Activated T-cell treated with anti-CD3 and anti-CD28 coated beads, Interleukin-2, amount 50 U/mL, for 72 hours (primary cell): ENCODE measurements around the gene DGCR6. TPM values are rescaled to one million over a fixed set of nuclear protein-coding genes. Genes with fewer than 3 reads are reported as not detected.
"Not testable (repeated sequence)": the region's sequence is repeated elsewhere in the genome, so short reads cannot be mapped to it uniquely, and the experiment has no call there.

Source experiments
- ATAC-seq, 2 donors: fragments of 150-1000 bp; cut with Tn5 transposase; replicated peaks in 1 of 2; 2 replicates each; pipeline ENCODE4 v1.10.0; 2021; ENCODE audit warnings: moderate library complexity in 2 of 2, mild to moderate bottlenecking in 1 of 2
- DNase-seq, 2 donors: peaks; one replicate each; pipeline ENCODE4 v3.0.0; 2021 to 2022; ENCODE audit warnings: mixed read lengths in 1 of 2
- H3K27ac Mint-ChIP-seq: one replicate; pipeline ENCODE4 v1.8.0; 2022; ENCODE audit warnings: mild to moderate bottlenecking, moderate library complexity, mixed read lengths
- H3K27me3 Mint-ChIP-seq: one replicate; pipeline ENCODE4 v1.8.0; 2022; ENCODE audit warnings: low read depth, mixed read lengths
- H3K36me3 Mint-ChIP-seq, 2 donors: one replicate each; pipeline ENCODE4 v1.8.0; 2022; ENCODE audit warnings: mixed read lengths in 2 of 2, mild to moderate bottlenecking in 1 of 2; ENCODE audit not compliant: insufficient read depth in 2 of 2
- H3K4me1 Mint-ChIP-seq: one replicate; pipeline ENCODE4 v1.8.0; 2022; ENCODE audit warnings: low read depth, mixed read lengths
- H3K4me3 Mint-ChIP-seq, 2 donors: one replicate each; pipeline ENCODE4 v1.8.0; 2022; ENCODE audit warnings: mild to moderate bottlenecking in 2 of 2, mixed read lengths in 2 of 2, moderate library complexity in 2 of 2
- H3K9me3 Mint-ChIP-seq, 2 donors: one replicate each; pipeline ENCODE4 v1.8.0; 2022; ENCODE audit warnings: mixed read lengths in 2 of 2
- total RNA-seq, 2 donors: library from RNA; stranded (reverse); gene quantifications; one replicate each; pipeline ENCODE4 v1.2.3, GENCODE V29; 2022

The DGCR6 gene
- total RNA-seq, 2 donors from 2014 or later = 2.5 to 2.9 TPM

DNA sequence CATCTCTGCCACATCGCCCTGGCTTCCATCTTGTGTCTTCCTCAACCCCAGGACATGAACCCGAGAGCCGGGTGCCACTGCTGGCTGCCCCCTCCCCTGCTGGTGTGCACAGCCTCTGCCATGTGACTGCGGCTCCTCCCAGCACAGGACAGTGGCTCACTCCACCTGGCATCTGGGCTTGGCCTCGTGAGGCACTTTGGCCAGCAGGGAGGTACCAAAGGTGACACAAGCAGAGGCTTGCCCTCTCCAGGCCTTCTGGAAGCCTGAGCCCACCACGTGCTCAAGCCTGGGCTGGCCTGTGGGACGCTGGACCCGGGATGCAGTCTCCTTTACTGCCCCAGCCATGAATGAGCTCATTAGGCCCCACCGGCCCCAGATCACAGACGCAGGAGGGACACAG lies 8.4 kb downstream of the DGCR6 start:
- H3K27ac Mint-ChIP-seq, ATAC-seq, H3K27me3 Mint-ChIP-seq, H3K4me3 Mint-ChIP-seq, DNase-seq, H3K36me3 Mint-ChIP-seq, H3K4me1 Mint-ChIP-seq, H3K9me3 Mint-ChIP-seq: not testable (repeated sequence)

DNA sequence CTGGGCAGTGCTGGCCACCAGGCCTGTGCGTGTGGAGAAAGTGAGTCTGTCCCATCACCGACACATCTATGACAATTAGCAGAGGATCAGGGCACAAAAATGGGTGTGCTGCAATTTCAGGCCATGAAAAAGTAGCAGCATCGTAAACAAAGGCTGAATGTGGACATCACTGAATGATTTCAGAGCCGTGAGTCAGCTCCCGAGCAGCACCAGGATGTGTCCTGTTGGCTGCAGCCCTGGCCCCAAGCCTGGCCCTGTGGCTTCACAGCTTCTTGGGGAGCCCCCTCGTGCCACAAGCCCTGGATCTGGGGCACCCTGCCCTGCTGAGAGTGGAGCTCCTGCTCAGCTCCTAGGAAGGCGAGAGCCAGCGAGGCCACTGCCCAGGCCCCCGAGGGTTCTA lies 9.4 kb downstream of the DGCR6 start:
- not testable (repeated sequence) for H3K9me3 Mint-ChIP-seq, ATAC-seq

DNA sequence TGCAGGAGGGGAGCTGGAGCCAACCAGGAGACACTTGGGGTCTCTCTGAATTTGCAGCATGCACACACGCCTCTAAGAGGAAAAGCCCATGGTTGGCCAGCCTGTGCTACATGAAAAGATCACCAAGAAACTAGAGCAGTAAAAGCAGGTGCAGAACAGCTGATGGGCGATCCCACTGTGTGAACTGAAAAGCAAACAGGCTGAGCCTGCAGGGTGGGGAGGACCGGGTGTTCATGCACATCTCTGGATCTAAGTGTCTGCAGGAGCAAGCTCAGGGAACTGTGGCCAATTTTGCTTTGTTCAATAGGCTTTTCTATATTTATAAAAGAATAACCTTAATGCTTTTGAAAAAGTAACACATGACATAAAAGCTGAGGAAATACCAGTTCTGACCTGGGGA lies 11.7 kb downstream of the DGCR6 start:
- H3K36me3 Mint-ChIP-seq, H3K4me1 Mint-ChIP-seq: not testable (repeated sequence)

More for the DNA sequence above, 9.4 kb downstream of the DGCR6 start:
- DNase-seq, H3K4me3 Mint-ChIP-seq, H3K36me3 Mint-ChIP-seq, H3K4me1 Mint-ChIP-seq, H3K27me3 Mint-ChIP-seq, H3K27ac Mint-ChIP-seq: not testable (repeated sequence)

DNA sequence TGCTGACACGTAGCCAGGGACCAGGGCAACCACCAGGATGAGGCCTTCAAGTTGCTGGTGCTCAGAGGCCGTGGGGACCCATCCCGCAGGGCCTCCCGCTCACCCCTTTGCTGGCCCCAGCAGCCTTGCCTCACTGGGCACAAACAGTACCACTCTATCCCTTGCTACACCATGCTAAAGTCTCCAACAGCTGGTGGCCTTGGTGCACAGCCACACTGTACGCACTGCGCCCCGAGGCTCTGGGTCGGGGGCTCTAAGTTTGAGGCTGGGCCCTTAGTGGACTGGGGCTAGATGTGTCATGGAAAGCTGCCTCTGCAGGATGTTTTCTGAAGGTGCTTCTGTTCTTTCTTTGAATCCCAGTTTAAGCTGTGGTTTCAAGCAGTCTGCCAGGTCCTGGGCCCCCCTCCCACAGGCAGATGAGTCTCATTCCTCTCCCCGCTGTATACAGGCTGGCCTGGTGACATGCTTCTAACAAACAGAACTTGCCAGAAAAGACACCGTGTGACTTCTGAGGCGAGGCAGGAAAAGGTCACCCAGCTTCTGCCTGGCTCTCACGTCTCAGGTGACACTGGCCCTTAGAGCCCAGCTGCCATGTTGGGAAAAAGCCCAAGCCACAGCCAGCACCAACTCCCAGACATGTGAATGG lies 14.3 kb downstream of the DGCR6 start:
- not testable (repeated sequence) for DNase-seq, H3K27me3 Mint-ChIP-seq, H3K4me1 Mint-ChIP-seq

More for the DNA sequence above, 11.7 kb downstream of the DGCR6 start:
- not testable (repeated sequence) for H3K4me3 Mint-ChIP-seq, H3K27ac Mint-ChIP-seq, H3K27me3 Mint-ChIP-seq, H3K9me3 Mint-ChIP-seq, DNase-seq, ATAC-seq

GRCh38 chr22:18925368-18926064 lies 19.4 kb downstream of the DGCR6 start:
- Mint-ChIP-seq H3K36me3 (no peaks in the 10 kb centered on the region), H3K27ac (no peak overlapping the region), H3K4me3 (no peak overlapping the region), H3K27me3 (no peaks in the 10 kb centered on the region), H3K9me3 (no peaks in the 10 kb centered on the region), H3K4me1 (no peaks in the 10 kb centered on the region)
- DNase-seq (no peak), ATAC-seq (no peak)

More for the DNA sequence above, 14.3 kb downstream of the DGCR6 start:
- ATAC-seq, H3K9me3 Mint-ChIP-seq, H3K27ac Mint-ChIP-seq, H3K4me3 Mint-ChIP-seq, H3K36me3 Mint-ChIP-seq: not testable (repeated sequence)

DNA sequence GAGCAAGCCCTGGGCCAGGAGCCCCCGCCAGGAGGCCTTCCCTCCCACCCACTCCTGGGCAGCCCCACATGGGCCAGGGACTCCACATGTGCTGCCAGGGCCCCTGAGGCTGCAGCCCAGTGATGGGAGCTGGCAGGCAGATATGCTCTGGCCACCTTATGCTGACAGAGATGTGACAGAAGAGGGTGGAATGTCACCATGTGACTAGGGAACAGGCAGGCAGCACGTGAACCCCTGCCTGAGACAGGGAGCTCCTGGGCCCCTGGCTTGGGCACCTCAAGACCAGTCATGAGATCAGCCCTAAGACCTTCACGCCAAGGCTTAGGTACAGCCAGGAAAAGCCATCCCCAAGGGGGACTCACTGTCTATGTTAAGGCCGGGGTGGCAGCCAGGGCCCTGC lies 20.9 kb downstream of the DGCR6 start:
- no peak for DNase-seq
- H3K36me3 Mint-ChIP-seq = no peaks in the 10 kb centered on the region
- H3K4me1 Mint-ChIP-seq = no peaks in the 10 kb centered on the region
- H3K9me3 Mint-ChIP-seq = no peaks in the 10 kb centered on the region
- H3K27me3 Mint-ChIP-seq = no peaks in the 10 kb centered on the region
- no peak overlapping the region for H3K4me3 Mint-ChIP-seq
- H3K27ac Mint-ChIP-seq = no peak overlapping the region
- no peak for ATAC-seq

DNA sequence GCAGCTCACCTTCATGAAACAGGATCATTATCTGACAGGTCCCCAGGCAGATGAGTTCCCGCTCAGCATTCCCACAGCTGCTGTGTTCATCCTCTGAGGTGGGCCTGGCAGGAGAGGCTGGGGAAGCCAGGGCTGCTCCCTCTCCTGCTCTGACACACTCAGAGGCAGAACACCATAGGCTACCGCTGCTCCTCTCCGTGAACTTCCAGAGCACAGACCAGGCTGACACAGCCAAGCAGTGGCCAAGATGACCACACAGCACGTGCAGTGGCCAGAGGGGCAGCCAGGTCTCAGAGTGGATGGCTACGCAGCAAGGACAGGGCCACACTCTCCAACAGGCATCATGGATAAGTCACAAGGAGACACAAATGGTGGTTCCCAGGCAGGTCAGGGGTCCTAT lies 21.5 kb downstream of the DGCR6 start:
- ATAC-seq = no peak
- no peaks in the 10 kb centered on the region for H3K36me3 Mint-ChIP-seq
- no peaks in the 10 kb centered on the region for H3K27me3 Mint-ChIP-seq
- no peaks in the 10 kb centered on the region for H3K9me3 Mint-ChIP-seq
- DNase-seq = no peak
- H3K27ac Mint-ChIP-seq = no peak overlapping the region
- no peaks in the 10 kb centered on the region for H3K4me1 Mint-ChIP-seq
- H3K4me3 Mint-ChIP-seq = no peak overlapping the region

DNA sequence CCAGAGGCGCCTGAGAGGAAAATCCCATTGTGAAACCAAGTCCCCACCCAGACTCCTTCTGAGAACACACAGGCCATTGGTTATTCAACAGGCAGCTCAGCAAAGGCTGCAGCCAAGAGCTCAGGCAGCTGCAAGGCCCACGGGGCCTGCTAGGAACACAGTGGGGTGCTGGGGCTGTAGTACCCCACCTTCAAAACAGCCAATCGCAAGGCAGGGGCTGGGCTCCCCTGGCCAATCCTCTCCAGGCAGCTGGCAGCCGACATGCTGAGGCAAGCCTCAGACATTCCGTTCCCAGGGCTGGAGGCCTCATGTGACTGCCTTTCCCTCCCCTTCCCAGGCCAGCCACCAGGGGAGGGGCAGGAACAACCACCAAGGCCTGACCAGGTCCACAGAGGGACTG lies 23.3 kb downstream of the DGCR6 start:
- ATAC-seq (no peak), DNase-seq (no peak)
- Mint-ChIP-seq H3K4me1 (no peaks in the 10 kb centered on the region), H3K4me3 (no peak overlapping the region), H3K27me3 (no peaks in the 10 kb centered on the region), H3K36me3 (no peaks in the 10 kb centered on the region), H3K27ac (no peak overlapping the region), H3K9me3 (no peaks in the 10 kb centered on the region)

- ATAC-seq (peak; percentile 32 to 33), DNase-seq (no peak)
- Mint-ChIP-seq H3K36me3 (no peaks in the 10 kb centered on the region), H3K4me3 (no peak overlapping the region), H3K4me1 (no peaks in the 10 kb centered on the region), H3K27me3 (no peaks in the 10 kb centered on the region), H3K27ac (no peak overlapping the region), H3K9me3 (no peaks in the 10 kb centered on the region)
Measured at GRCh38 chr22:18931905-18932652, 26.0 kb downstream of the DGCR6 start.

DNA sequence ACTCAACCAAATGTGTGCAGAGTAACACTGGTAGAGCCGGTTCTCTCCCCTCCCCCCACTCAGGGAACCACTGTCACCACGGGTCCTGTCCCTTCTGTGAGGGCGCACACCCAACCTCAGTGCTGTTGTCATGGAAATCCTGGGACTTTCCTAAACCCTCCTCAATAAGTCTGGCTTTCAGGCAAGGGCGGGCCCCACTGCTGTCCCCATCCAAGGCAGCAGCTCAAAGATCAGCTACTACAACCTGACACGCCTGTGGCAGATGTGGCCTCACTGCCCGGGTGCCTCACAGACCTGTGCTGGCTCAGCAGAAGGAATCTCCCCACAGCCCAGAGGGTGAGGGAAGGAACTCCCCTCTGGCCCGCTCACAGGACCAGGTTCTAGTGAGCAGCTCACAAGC lies 27.8 kb downstream of the DGCR6 start:
- no peak for DNase-seq
- peak; percentile 36 to 55 for ATAC-seq

DNA sequence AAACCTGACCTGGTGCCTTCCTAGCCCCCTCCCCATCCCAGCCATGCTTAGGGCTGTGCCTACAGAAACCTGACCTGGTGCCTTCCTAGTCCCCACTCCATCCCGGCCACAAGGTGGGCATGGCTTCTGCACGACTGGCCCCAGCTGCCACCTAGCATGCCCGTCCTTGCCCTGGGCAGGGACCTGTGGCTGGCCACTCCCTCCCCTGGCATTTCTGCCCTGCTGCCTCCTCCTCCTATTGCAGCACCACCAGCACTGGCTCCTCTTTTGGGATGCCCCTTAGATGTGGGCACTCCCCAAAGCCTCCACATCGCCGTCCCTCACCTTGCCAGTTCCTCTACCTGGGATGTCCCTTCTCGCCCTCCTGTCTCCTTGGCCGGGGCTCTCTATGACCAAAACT lies 28.6 kb downstream of the DGCR6 start:
- not testable (repeated sequence) for DNase-seq, H3K27me3 Mint-ChIP-seq, H3K4me1 Mint-ChIP-seq, H3K36me3 Mint-ChIP-seq, H3K9me3 Mint-ChIP-seq, H3K27ac Mint-ChIP-seq, ATAC-seq, H3K4me3 Mint-ChIP-seq

More for the DNA sequence above, 27.8 kb downstream of the DGCR6 start:
- Mint-ChIP-seq H3K9me3 (no peaks in the 10 kb centered on the region), H3K36me3 (no peaks in the 10 kb centered on the region), H3K27me3 (no peaks in the 10 kb centered on the region), H3K4me1 (no peaks in the 10 kb centered on the region), H3K4me3 (no peak overlapping the region), H3K27ac (no peak overlapping the region)

DNA sequence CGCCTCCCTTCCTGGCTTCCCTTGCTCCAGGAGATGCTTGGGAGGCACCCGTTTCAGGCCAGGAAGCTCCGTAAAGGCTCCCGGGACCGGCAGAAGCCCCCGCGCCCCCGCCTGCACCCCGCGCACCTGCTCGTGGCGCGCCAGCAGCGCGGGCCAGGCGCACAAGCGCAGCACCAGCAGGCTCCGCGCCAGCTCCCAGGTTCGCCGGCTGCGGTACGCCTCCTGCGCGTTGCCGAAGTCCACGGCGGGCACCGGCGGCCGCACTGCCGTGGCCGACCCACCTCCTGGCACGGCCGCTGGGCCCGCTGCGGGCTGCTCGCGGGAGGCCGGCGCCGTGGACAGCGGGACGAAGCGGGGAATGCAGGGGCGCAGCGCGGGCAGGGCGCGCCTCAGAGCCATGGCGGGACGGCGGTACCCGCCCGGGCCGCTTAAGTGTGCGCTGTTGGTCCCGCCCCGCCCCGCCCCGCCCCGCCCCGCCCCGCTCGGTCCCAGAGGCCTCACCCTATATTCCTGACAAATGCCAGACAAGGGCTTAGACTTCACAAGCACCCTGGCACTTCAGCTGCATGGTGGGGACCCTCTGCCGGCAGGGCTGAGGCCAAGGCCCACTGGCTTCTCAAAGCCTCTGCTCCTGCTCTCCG lies 29.9 kb downstream of the DGCR6 start, which contains the start of gene PRODH:
Gene PRODH (minus strand): TSS at position 405 of the 641 bp plus-strand sequence. CDS start 6 bp downstream, at position 399.
- Mint-ChIP-seq H3K4me1 (no peaks in the 10 kb centered on the region), H3K4me3 (no peak within 1 kb of the TSS), H3K27ac (no peak within 1 kb of the TSS), H3K27me3 (no peaks in the 10 kb centered on the region), H3K36me3 (no peaks in the 10 kb centered on the region), H3K9me3 (no peaks in the 10 kb centered on the region)
- ATAC-seq (peak; percentile 53 to 62), DNase-seq (no peak)

DNA sequence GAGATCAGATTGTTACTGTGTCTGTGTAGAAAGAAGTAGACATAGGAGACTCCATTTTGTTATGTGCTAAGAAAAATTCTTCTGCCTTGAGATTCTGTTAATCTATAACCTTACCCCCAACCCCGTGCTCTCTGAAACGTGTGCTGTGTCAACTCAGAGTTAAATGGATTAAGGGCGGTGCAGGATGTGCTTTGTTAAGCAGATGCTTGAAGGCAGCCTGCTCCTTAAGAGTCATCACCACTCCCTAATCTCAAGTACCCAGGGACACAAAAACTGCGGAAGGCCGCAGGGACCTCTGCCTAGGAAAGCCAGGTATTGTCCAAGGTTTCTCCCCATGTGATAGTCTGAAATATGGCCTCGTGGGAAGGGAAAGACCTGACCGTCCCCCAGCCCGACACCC lies 32.6 kb downstream of the DGCR6 start:
- H3K27ac Mint-ChIP-seq = not testable (repeated sequence)

More for the DNA sequence above, 32.6 kb downstream of the DGCR6 start:
- H3K36me3 Mint-ChIP-seq, H3K4me1 Mint-ChIP-seq, H3K4me3 Mint-ChIP-seq, H3K9me3 Mint-ChIP-seq, DNase-seq, H3K27me3 Mint-ChIP-seq, ATAC-seq: not testable (repeated sequence)
